ENCODE data around the gene MYO5C. TPM values are rescaled to one million over a fixed set of nuclear protein-coding genes. Genes with fewer than 3 reads are reported as not detected.
"Not testable (repeated sequence)": the region's sequence is repeated elsewhere in the genome, so short reads cannot be mapped to it uniquely, and the experiment has no call there.

Gene MYO5C
- total and polyA plus RNA-seq, 4 donors = 4.2 to 15.8 (median 6.6) TPM

DNA sequence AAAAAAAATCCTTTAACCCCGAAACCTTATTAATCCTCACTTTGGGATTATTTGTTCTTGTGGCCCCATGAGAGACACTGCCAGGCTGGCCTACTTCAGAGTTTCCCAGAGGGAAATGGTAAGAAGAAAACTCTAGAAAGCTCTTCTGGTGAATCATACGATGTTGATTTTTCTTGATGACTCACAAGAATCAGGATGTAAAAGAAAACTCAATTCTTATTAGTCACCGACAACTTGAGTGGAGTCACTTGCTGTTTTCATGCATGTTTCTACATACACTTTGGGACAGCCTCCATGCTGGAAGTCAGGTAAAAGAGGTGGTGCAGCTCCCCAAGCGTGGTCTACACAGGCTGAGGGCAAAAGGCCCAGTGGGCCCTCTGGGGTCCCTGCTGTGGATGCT lies 42.8 kb downstream of the MYO5C start:
- H3K27ac ChIP-seq (ENCODE audit: low read depth, low read length) = no peak overlapping the region
- H3K4me1 ChIP-seq (ENCODE audit: control insufficient read depth, insufficient read depth, low read length) = peaks cover 8% of the 10 kb centered on the region
- no peak overlapping the region for H3K4me3 ChIP-seq (ENCODE audit: low read depth, low read length)
- H3K36me3 ChIP-seq (ENCODE audit: control insufficient read depth, insufficient read depth, low read length) = no peaks in the 10 kb centered on the region
- 86% methylated on average over 3 of the region's 4 CpGs for WGBS (ENCODE audit: insufficient coverage)
- no peak for DNase-seq (ENCODE audit: low read depth in 4 of 6, low spot score in 6 of 6)
- no peaks in the 10 kb centered on the region for H3K27me3 ChIP-seq (ENCODE audit: control insufficient read depth, insufficient read depth, low read length)
- no peaks in the 10 kb centered on the region for H3K9me3 ChIP-seq (ENCODE audit: control insufficient read depth, insufficient read depth, low read length)

DNA sequence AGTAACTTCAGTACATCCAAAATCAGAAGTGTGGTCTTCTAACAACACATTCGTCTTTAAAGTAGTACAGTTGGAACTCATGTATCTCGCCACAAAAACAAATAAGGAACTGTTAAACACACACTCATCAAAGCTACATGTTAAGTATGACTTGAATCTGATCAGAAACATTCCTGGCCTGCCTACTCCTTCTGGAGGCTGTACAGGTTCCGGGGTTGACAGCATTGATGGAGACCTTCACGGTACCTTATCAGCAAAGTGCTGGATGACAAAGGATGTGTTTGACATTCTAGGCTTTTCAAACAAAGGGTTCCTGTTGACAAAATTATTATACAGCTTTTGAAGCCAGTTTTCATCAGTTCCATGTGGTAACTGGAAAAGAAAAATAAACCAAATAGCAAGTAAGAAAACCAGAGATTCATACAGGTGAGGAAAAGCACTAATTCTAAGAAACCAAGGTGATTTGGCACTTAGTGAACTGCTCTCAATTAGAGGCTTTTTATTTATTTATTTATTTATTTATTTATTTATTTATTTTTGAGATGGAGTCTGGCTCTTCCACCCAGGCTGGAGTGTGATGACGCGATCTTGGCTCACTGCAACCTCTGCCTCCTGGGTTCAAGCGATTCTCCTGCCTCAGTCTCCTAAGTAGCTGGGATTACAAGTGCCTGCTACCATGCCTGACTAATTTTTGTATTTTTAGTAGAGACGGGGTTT lies 44.3 kb downstream of the MYO5C start:
- no peaks in the 10 kb centered on the region for H3K9me3 ChIP-seq (ENCODE audit: control insufficient read depth, insufficient read depth, low read length)
- no peaks in the 10 kb centered on the region for H3K4me1 ChIP-seq (ENCODE audit: control insufficient read depth, insufficient read depth, low read length)
- WGBS (ENCODE audit: insufficient coverage) = 83% methylated on average over 1 of the region's 8 CpGs
- no peak overlapping the region for H3K27ac ChIP-seq (ENCODE audit: low read depth, low read length)
- no peaks in the 10 kb centered on the region for H3K27me3 ChIP-seq (ENCODE audit: control insufficient read depth, insufficient read depth, low read length)
- H3K36me3 ChIP-seq (ENCODE audit: control insufficient read depth, insufficient read depth, low read length) = no peaks in the 10 kb centered on the region
- no peak for DNase-seq (ENCODE audit: low read depth in 4 of 6, low spot score in 6 of 6)
- H3K4me3 ChIP-seq (ENCODE audit: low read depth, low read length) = no peak overlapping the region

DNA sequence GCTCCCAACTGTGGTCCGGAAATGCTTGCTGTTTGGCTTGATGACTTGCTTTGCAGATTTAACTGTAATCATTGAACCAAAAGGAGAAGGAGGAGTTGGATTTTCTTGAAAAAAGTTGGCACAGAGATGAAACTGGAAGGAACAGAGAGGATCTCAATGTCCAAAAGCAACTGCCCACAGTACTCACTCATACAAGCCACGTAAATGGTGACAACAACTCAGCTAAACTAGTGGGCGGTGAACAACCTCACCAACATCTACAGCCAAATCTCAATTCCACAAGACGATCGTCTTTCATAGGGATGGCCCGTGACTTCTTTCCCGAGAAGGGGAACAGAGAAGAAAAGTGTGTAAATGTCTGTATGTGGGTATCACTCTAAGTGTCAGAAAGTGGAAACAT lies 48.1 kb downstream of the MYO5C start:
- Histone ChIP-seq H3K36me3 (ENCODE audit: control insufficient read depth, insufficient read depth, low read length) (peaks cover 5% of the 10 kb centered on the region), H3K27me3 (ENCODE audit: control insufficient read depth, insufficient read depth, low read length) (no peaks in the 10 kb centered on the region), H3K4me3 (ENCODE audit: low read depth, low read length) (no peak overlapping the region), H3K9me3 (ENCODE audit: control insufficient read depth, insufficient read depth, low read length) (no peaks in the 10 kb centered on the region), H3K27ac (ENCODE audit: low read depth, low read length) (no peak overlapping the region), H3K4me1 (ENCODE audit: control insufficient read depth, insufficient read depth, low read length) (no peaks in the 10 kb centered on the region)
- no peak for DNase-seq (ENCODE audit: low read depth in 4 of 6, low spot score in 6 of 6)
- 86% methylated on average over 1 of the region's 7 CpGs for WGBS (ENCODE audit: insufficient coverage)

DNA sequence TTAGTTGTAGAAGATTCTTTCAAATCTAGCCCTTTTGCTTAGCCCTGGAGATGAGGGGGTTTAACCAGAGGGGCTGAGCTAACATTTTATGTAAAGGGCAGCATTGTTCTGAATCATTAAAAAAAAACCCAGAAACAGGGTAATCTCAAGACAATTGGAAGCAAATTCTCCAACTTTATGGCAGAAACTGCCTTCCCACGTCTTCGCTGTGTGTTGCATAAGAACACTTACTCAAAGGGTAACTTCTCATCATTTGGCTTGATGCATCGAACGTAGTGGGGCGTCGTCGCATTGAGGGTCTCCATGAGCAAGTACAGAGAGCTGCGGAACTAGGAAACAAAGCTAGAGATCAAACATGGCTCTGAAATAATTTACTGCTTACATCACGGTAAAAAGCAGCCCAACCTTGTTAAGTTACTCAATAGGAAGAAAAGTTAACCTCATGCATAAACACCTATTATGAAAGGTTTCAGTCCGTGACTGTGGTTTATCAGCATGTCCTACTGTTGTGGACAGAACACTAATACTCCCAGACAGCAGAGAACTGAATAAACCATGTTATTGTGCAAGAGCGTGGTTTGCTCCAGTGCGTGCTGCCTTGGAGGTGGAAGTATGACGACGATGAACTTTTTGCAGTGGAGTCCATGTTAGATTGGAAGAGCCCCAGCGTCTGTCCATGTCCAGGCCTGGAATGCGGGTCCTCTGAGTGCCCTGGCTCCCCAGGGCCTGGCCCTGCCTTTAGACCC lies 48.7 kb downstream of the MYO5C start:
- 91% methylated on average over 13 of the region's 16 CpGs for WGBS (ENCODE audit: insufficient coverage)
- no peak for DNase-seq (ENCODE audit: low read depth in 4 of 6, low spot score in 6 of 6)
- no peak overlapping the region for H3K27ac ChIP-seq (ENCODE audit: low read depth, low read length)
- H3K4me3 ChIP-seq (ENCODE audit: low read depth, low read length) = no peak overlapping the region
- no peaks in the 10 kb centered on the region for H3K4me1 ChIP-seq (ENCODE audit: control insufficient read depth, insufficient read depth, low read length)
- peaks cover 5% of the 10 kb centered on the region for H3K36me3 ChIP-seq (ENCODE audit: control insufficient read depth, insufficient read depth, low read length)
- no peaks in the 10 kb centered on the region for H3K9me3 ChIP-seq (ENCODE audit: control insufficient read depth, insufficient read depth, low read length)
- H3K27me3 ChIP-seq (ENCODE audit: control insufficient read depth, insufficient read depth, low read length) = no peaks in the 10 kb centered on the region

DNA sequence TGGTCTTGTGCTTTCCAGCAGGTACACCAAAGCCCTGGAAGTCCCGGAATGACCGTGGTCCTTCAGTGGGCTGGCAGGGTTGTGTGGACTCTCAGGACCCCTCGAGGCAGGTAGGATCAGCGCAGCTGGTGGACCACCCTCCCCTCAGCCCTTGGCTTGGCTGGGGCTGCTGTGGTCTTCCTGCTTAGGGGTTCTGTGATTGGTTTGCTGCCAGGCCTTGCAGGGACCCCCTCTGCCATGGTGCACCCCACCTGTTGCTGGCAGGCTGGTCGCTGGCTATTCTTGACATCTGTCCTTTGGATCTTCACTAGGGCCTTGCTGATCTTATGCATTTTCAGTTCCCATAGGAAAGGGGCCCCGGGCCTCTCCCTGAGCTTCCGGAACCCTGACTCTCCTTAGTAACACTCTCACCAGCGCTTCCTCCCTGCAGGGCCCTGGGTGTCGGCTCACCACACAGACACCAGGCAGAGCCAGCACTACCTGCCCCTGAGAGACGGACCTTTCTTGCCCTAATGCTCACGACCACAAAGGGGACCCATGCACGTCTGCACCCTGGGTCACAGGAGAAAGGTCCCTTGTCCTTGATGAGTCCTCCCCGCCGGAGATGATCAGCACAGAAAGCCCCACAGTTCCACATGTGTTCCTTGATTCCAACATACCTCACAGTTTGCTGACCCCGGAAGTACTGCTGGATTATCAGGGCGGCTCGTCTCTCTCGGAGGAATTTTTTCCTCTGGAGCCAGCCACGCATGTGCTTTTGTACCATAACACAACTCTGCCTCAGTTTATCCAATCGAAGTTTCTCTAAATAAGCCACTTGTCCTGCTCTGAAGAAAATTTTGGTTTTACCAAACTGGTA lies 51.7 kb downstream of the MYO5C start:
- Histone ChIP-seq H3K36me3 (ENCODE audit: control insufficient read depth, insufficient read depth, low read length) (peaks cover 9% of the 10 kb centered on the region), H3K9me3 (ENCODE audit: control insufficient read depth, insufficient read depth, low read length) (no peaks in the 10 kb centered on the region), H3K27me3 (ENCODE audit: control insufficient read depth, insufficient read depth, low read length) (no peaks in the 10 kb centered on the region), H3K4me1 (ENCODE audit: control insufficient read depth, insufficient read depth, low read length) (no peaks in the 10 kb centered on the region), H3K4me3 (ENCODE audit: low read depth, low read length) (no peak overlapping the region), H3K27ac (ENCODE audit: low read depth, low read length) (no peak overlapping the region)
- 79% methylated on average over 14 of the region's 20 CpGs for WGBS (ENCODE audit: insufficient coverage)
- no peak for DNase-seq (ENCODE audit: low read depth in 4 of 6, low spot score in 6 of 6)

DNA sequence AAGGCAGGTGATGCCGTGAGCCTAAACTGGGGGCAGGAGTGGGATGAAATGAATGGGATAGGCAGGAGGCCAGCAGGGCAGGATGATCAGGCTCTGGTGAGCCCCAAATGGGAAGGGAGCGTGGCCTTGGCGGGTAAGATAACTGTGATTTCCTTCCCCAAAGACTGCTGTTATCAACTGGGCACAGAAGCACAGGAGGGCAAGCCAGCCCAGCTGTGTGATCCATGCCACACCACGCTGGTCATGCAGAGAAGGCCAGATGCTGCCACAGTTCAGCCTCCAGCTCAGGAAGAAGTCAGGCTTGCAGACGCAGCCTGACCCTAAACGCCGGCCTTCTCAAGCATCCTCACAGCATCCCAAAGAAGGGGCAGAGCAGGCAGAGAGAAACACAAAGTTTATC lies 52.3 kb downstream of the MYO5C start:
- Histone ChIP-seq H3K4me3 (ENCODE audit: low read depth, low read length) (no peak overlapping the region), H3K27ac (ENCODE audit: low read depth, low read length) (no peak overlapping the region), H3K27me3 (ENCODE audit: control insufficient read depth, insufficient read depth, low read length) (no peaks in the 10 kb centered on the region), H3K9me3 (ENCODE audit: control insufficient read depth, insufficient read depth, low read length) (no peaks in the 10 kb centered on the region), H3K4me1 (ENCODE audit: control insufficient read depth, insufficient read depth, low read length) (no peaks in the 10 kb centered on the region), H3K36me3 (ENCODE audit: control insufficient read depth, insufficient read depth, low read length) (peaks cover 9% of the 10 kb centered on the region)
- DNase-seq (ENCODE audit: low read depth in 4 of 6, low spot score in 6 of 6) = no peak
- 78% methylated on average over 7 of the region's 7 CpGs for WGBS (ENCODE audit: insufficient coverage)

DNA sequence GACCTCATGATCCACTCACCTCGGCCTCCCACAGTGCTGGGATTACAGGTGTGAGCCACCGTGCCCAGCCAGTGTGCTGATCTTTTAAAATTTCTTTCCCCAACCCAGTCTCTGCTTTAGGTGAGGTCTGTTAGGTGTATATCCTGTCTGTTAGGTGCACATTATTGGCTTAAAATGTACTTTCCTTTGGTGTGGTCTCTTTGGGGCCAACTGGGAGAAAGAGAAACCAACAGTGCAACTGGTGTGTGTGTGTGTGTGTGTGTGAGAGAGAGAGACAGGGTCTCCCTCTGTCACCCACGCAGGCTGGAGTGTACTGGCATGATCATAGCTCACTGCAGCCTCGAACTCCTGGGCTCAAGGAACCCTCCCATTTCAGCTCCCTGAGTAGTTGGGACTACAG lies 54.1 kb downstream of the MYO5C start:
- H3K36me3 ChIP-seq (ENCODE audit: control insufficient read depth, insufficient read depth, low read length) = peaks cover 9% of the 10 kb centered on the region
- no peak overlapping the region for H3K4me3 ChIP-seq (ENCODE audit: low read depth, low read length)
- 91% methylated on average over 2 of the region's 4 CpGs for WGBS (ENCODE audit: insufficient coverage)
- no peaks in the 10 kb centered on the region for H3K27me3 ChIP-seq (ENCODE audit: control insufficient read depth, insufficient read depth, low read length)
- no peaks in the 10 kb centered on the region for H3K9me3 ChIP-seq (ENCODE audit: control insufficient read depth, insufficient read depth, low read length)
- H3K4me1 ChIP-seq (ENCODE audit: control insufficient read depth, insufficient read depth, low read length) = no peaks in the 10 kb centered on the region
- no peak for DNase-seq (ENCODE audit: low read depth in 4 of 6, low spot score in 6 of 6)
- no peak overlapping the region for H3K27ac ChIP-seq (ENCODE audit: low read depth, low read length)

DNA sequence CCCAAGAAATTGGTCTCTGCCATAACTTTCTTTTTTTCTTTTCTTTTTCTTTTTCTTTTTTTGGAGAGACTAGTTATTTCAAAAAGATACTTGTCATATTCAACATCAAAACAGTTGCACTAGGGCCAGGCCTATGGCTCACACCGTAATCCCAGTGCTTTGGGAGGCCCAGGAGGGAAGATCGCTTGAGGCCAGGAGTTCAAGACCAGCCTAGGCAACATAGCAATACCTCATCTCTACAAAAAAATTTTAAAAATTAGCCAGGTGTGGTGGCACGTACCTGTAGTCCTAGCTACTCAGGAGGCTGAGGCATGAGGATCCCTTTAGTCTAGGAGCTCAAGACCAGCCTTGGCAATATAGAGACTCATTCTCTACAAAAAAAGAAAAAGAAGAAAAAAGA lies 55.4 kb downstream of the MYO5C start:
- H3K4me1 ChIP-seq (ENCODE audit: control insufficient read depth, insufficient read depth, low read length) = no peaks in the 10 kb centered on the region
- no peak overlapping the region for H3K27ac ChIP-seq (ENCODE audit: low read depth, low read length)
- peaks cover 12% of the 10 kb centered on the region for H3K36me3 ChIP-seq (ENCODE audit: control insufficient read depth, insufficient read depth, low read length)
- 100% methylated on average over 2 of the region's 3 CpGs for WGBS (ENCODE audit: insufficient coverage)
- no peak overlapping the region for H3K4me3 ChIP-seq (ENCODE audit: low read depth, low read length)
- H3K27me3 ChIP-seq (ENCODE audit: control insufficient read depth, insufficient read depth, low read length) = no peaks in the 10 kb centered on the region
- H3K9me3 ChIP-seq (ENCODE audit: control insufficient read depth, insufficient read depth, low read length) = no peaks in the 10 kb centered on the region
- no peak for DNase-seq (ENCODE audit: low read depth in 4 of 6, low spot score in 6 of 6)

DNA sequence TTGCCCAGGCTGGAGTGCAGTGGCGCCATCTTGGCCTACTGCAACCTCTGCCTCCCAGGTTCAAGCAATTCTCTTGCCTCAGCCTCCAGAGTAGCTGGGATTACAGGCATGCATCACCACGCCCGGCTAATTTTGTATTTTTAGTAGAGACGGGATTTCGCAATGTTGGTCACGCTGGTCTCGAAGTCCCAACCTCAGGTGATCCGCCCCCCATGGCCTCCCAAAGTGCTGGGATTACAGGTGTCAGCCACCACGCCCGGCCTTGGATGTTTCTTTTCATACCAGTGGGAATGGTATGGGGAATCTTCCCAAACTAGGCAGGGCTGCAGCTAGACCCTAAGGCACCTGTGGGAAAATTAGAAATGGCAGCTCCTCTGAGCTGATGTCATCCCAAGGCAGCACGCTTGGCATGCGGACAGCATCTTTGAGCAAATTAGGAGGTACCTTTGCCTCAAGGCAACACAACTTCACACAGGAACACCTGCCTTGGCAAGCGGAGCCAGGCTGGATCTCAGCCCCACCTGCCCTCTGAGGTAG lies 56.5 kb downstream of the MYO5C start:
- H3K4me3 ChIP-seq (ENCODE audit: low read depth, low read length); DNase-seq (ENCODE audit: low read depth in 4 of 6, low spot score in 6 of 6); H3K9me3 ChIP-seq (ENCODE audit: control insufficient read depth, insufficient read depth, low read length); H3K27me3 ChIP-seq (ENCODE audit: control insufficient read depth, insufficient read depth, low read length); H3K27ac ChIP-seq (ENCODE audit: low read depth, low read length); H3K4me1 ChIP-seq (ENCODE audit: control insufficient read depth, insufficient read depth, low read length): not testable (repeated sequence)
- H3K36me3 ChIP-seq (ENCODE audit: control insufficient read depth, insufficient read depth, low read length) = peaks cover 12% of the 10 kb centered on the region
- 96% methylated on average over 13 of the region's 13 CpGs for WGBS (ENCODE audit: insufficient coverage)
